ENCODE data around the gene KCNK2.

GRCh38 chr1:215111916-215112315, 29.4 kb downstream of the KCNK2 start:
- TF ChIP-seq CTCF (IDR thresholded peaks at IDR 0.05) (no peak), EP300 (IDR thresholded peaks at IDR 0.05) (no peak), POLR2A (IDR thresholded peaks at IDR 0.05) (no peak)

All from suprapubic skin (tissue), 3 donors.